Epidermal melanocyte (primary cell): ENCODE results near the gene PRUNE2.
A peak's percentile ranks its signal among the peaks of the same experiment; 100 is the strongest.

ENCODE experiments used
- DNase-seq: peaks from one replicate; pipeline ENCODE4 v3.0.0; 2011; ENCODE audit warnings: low spot score; ENCODE audit not compliant: insufficient read length

Gene PRUNE2

GRCh38 chr9:76626980-76627379 lies 278.9 kb downstream of the PRUNE2 start:
- DNase-seq: no peak

GRCh38 chr9:76626141-76626540 lies 279.8 kb downstream of the PRUNE2 start:
- no peak for DNase-seq

GRCh38 chr9:76624391-76625048 lies 281.4 kb downstream of the PRUNE2 start:
- no peak for DNase-seq

- no peak for DNase-seq
Observed at GRCh38 chr9:76620996-76621395, 284.9 kb downstream of the PRUNE2 start.

DNA sequence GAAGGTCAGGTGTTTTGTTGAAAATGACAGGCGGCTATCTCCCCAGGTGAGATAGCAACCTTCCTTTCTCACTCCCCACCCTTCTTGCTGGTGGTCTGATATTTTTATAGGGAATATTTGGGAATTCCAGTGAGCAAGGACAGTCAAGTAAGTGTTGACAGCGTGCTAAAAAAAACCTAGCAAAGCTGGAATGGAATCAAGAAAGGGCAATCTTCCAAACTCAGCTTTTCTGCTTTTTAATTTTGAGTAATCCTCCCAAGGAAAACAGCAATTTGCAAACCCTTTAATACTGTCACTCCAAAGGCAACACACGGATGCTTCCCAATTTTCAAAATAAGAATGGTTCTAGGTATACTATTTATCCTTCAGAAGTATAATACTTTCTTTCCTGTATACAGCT lies 285.3 kb downstream of the PRUNE2 start:
- no peak for DNase-seq

DNA sequence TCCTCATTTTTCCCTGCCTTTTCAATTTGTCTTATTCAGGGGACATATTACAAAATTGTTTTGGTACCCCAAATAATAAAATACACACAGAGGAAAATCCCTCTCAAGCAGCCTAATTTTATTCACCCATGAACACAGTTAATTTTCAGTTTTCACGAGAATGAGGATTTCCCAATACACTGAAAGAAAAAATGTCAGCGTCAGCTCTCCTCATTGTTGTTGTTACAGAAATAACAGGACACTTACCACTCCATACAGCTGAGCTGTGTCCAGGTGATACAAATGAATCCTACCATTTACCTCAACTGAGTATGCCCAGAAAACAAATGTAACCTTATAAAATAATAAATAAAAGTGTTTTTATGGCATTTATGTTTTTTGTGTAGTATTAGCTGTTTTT lies 286.3 kb downstream of the PRUNE2 start:
- DNase-seq: no peak

DNA sequence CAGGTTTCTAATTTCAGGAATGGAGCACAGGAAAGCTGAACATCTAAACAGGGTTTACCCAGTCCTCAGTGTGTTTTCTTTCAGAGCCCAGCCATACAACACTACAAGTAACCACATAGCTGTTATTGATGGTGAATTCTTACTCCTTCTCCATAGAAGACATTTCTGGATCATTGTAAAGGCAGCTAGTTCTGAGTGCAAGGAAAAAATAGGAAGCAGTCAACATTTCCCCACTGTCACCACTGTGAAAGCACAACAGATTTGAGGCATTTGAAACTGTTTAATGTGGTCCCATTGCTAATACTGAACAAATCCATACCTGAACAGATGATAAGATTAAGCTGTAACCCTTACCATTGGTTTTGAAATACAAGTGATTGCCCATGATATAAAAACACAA lies 286.7 kb downstream of the PRUNE2 start:
- no peak for DNase-seq

DNA sequence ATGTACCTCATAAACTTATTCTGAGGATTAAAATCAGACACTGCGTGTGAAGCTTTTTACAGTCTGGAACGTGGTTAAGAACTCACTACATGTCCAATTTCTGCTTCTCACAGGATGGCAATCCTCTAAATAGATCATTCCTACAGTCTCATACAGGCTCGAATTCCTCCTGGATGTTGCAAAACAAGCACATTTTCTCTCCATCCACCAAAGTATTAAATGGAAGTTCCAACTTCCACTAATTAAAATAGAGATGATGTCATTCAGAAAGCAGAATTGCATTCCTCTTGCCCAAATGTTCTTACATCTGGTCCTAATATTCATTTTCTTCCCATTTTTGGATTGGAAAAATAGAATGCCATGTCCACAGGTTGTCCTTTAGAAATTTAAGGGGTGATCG lies 287.2 kb downstream of the PRUNE2 start:
- DNase-seq: peak; percentile 38

DNA sequence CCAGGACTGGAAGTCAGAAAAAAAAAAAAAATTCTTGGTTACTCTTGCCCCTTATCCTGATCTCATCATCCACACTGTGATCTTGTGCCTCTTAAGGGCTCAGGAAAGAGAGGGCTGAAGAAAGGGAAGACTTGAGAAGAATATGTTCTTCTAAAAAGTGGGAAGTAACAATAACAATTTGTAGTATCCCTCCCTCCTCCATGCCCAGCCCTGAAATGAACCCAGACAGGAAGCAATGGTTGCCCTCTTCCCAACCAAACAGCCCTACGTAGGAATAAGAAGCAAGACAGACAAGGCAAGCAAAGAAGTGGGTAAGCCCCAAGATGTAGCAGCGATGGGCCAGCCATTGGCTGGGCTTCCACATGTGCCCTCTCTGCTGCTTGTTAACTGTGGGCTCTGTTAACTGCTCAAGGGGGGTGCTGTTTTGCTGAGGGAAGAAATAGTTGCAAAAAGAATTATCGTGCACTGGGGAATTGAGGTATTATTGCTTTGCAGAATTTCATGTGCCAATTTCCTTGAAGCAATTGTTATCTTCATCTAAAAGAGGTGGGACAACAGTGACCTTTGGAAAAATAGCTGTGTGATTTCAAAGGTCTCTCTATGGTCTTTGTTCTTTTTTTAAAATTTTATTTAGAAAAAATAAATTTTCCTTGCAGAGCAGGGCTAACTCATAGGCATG lies 288.3 kb downstream of the PRUNE2 start:
- no peak for DNase-seq

GRCh38 chr9:76616780-76617179 lies 289.1 kb downstream of the PRUNE2 start:
- no peak for DNase-seq

DNA sequence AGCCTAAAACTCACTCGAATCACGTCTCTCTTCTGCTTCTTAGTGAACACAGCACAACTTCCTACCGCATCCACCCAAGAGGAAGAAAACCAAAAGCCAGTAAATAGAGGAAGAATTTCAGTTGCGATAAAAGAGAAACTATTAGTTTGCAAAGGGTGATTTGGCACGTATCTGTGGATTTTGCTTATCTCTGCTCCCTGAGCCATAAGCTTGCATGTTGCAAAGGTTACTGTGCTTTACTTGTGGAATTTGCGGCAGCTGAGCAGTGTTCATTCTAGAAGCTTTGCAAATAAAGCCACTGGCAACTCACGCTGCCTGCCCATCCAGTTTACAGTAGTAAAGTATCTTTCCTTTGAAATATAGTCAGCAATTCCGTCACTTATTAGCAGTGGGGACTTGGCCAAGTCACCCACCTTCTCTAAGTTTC lies 290.7 kb downstream of the PRUNE2 start:
- DNase-seq: no peak

DNA sequence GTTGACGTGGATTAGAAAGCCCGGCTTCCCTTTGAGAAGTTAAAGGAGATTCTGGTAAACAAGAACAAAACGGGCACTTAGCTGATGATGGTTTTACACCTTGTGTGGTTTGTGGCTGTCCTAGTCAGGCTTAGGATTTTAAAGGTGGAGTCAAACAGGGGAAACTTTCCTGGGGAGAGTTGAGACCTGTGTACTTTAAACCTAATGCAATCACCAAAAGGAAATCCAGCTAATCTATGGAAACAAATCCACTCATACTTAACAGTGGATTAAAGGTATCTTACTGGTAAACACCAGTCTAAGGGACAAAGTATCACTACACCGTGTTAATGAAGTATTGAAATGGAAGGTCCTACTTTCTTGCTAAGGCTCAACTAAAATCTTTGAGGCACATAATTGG lies 291.9 kb downstream of the PRUNE2 start:
- no peak for DNase-seq

GRCh38 chr9:76613150-76613781 lies 292.6 kb downstream of the PRUNE2 start:
- DNase-seq: no peak

- peak; percentile 34 for DNase-seq
Observed at GRCh38 chr9:76610011-76610352, 295.9 kb downstream of the PRUNE2 start.

DNA sequence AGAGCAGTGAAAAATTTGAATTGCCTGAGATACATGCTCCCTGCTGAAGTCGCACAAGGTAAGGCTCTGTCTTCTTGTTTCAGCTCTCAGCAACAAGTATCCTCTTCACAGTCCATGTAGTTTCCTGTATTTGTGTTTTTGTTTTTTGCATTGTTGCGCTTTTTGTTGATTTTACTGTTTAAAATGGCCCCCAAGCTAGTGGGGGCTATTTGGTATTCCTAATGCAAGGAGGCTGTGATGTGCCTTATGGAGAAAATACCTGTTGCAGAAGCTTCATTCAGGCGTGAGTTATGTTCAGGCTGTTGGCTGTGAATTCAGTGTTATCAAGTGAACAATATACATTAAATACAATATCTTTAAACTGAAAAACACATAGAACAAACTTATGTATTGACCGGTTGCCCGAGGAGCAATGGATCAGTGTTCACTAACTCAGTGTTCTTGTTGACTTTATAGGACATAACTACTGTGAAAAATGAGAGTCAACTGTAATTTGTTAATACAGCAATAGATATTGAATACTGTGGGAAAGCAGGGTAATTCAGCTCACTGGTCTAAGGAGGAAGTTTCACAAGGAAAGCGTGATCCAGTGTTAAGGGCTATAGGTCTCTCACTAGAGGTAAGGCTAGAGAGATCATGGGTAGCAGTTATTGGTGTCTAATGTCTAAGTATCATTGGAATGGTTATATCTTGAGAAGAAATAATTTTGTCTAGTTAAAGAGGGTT lies 296.5 kb downstream of the PRUNE2 start:
- DNase-seq: no peak

DNA sequence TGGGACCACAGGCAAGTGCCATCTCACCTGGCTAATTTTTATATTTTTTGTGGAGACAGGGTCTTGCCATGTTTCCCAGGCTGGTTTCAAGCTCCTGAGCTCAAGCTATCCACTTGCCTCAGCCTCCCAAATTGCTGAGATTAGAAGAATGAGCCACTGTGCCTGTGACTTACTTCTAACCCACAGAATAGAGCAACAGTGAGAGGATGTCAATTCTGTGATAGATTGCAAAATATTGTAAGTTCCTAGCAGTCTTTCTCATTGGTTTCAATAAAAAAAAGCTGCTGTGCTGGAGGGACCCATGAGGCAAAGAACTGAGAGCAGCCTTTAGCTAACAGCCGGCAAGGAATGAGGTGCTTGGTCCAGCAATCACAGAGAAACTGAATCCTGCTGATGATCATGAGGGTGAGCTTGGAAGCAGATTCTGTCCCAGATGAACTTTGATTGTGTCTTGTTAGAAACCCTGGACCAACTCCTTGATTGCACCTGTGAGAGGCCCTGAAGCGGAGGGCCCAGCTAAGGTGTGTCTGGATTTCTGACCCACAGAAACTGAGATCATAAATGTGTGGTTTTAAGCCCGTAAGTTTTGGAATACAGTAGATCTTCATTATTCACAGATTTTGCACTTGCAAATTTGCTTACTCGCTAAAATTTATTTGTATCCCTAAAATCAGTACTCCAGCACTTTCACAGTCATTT lies 297.2 kb downstream of the PRUNE2 start:
- DNase-seq: no peak

GRCh38 chr9:76607730-76608436 lies 298.0 kb downstream of the PRUNE2 start:
- no peak for DNase-seq

DNA sequence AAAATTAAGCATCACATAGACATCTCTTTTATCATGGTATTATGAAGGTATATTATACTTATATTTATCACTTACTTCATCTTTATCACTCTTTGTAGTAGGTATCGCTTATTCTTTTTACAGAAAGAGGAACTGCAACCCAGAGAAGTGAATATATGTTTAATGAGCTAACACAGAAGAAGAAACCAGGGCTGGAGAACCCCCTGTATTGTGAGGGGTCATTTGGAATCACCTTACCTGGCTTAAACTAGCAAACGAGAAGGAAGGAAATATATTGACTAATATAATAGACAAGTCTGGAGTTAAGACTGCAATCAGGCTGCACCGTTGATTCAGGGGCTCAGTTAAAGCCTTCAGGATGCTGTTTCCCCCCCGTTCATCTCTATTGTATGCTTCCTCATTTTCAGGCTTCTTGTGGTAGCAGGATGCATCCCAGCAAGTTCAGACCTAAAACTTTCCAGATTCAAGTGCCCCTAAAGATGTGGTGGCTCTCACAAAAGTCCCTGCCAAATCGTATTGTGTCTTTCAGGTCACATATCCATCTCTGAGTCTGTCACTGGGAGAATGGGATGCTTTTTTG lies 300.5 kb downstream of the PRUNE2 start:
- DNase-seq: no peak

DNA sequence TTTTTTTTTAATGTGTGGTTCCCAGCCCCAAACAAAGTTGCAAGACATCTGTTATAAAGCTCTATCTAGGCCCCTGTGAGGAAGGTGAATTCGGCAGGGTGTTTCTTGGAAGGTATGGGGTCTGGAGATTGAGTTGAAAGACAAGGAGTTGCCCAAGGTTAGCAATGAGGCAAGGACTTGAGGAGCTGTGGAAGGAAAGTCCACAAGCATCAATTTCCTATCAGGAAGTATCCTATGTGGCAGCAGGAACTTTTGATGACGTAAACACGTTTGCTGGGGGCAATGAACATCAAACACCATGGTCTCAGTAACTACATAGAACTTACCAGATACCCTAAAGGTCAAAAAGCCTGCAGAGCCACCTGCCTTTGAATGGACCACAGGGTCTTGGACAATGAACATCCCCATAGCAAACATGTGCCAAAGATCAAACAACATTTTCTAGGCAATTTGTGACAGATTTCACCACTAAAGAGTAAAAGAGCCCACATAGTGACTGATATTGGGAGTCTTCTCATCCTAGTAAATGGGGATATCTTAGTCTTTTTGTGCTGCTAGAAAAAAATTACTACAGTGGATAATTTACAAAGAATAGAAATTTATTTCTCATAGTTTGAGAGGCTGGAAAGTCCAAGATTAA lies 301.9 kb downstream of the PRUNE2 start:
- DNase-seq: no peak

GRCh38 chr9:76603448-76603895 lies 302.4 kb downstream of the PRUNE2 start:
- DNase-seq: no peak
